CD14-positive monocyte (primary cell): ENCODE results near the gene CYREN. TPM values are rescaled to one million over a fixed set of nuclear protein-coding genes. Genes with fewer than 3 reads are reported as not detected.

Experiments
- DNase-seq, 3 donors: peaks; one replicate each; pipeline ENCODE4 v3.0.0-alpha.2; 2011 to 2022
- H2AFZ ChIP-seq: 2 replicates; pipeline ENCODE4 v1.6.0; 2012; ENCODE audit warnings: mild to moderate bottlenecking, low read depth, low read length, inconsistent platforms; ENCODE audit not compliant: insufficient read depth, poor library complexity, severe bottlenecking
- H3K27ac ChIP-seq, 2 donors: 1 replicate in 1 of 2; 2 replicates in 1 of 2; pipeline ENCODE4 v1.5.1; 2012 to 2013; ENCODE audit warnings: low read length in 2 of 2, control low read depth in 1 of 2, inconsistent platforms in 1 of 2, low read depth in 1 of 2, mild to moderate bottlenecking in 1 of 2
- H3K27me3 ChIP-seq, 2 donors: one replicate each; pipeline versions ENCODE4 v1.6.0 to v1.6.1; 2011 to 2013; ENCODE audit warnings: low read length in 2 of 2; ENCODE audit not compliant: control insufficient read depth in 2 of 2, insufficient read depth in 2 of 2
- H3K36me3 ChIP-seq, 2 donors: replicated peaks in 1 of 2; 1 replicate in 1 of 2; 2 replicates in 1 of 2; pipeline versions ENCODE4 v1.5.1 to v1.6.1; 2012 to 2013; ENCODE audit warnings: low read length in 2 of 2, control low read depth in 1 of 2, inconsistent platforms in 1 of 2, mild to moderate bottlenecking in 1 of 2; ENCODE audit not compliant: insufficient read depth in 2 of 2, control insufficient read depth in 1 of 2
- H3K4me1 ChIP-seq, 2 donors: 1 replicate in 1 of 2; 2 replicates in 1 of 2; pipeline versions ENCODE4 v1.5.1 to v1.6.1; 2012 to 2013; ENCODE audit warnings: low read length in 2 of 2, control low read depth in 1 of 2, inconsistent platforms in 1 of 2, mild to moderate bottlenecking in 1 of 2, moderate library complexity in 1 of 2; ENCODE audit not compliant: insufficient read depth in 2 of 2, control insufficient read depth in 1 of 2
- H3K4me2 ChIP-seq: replicated peaks from 2 replicates; pipeline ENCODE3; 2012; ENCODE audit warnings: low read length, moderate library complexity, mild to moderate bottlenecking; ENCODE audit not compliant: poor library complexity, severe bottlenecking; ENCODE audit errors: extremely low read depth
- H3K4me3 ChIP-seq, 3 experiments: fragments of 200-600 bp in 1 of 3; sonication (generic) in 1 of 3; replicated peaks in 1 of 3; 1 replicate in 2 of 3; 2 replicates in 1 of 3; pipeline ENCODE4 v1.5.1; 2011 to 2013; ENCODE audit warnings: low read length in 3 of 3, mild to moderate bottlenecking in 3 of 3, control low read depth in 2 of 3, low read depth in 2 of 3, inconsistent platforms in 1 of 3, moderate library complexity in 1 of 3
- H3K79me2 ChIP-seq: 2 replicates; pipeline ENCODE4 v1.6.0; 2012; ENCODE audit warnings: mild to moderate bottlenecking, control low read depth, inconsistent platforms, low read length, moderate library complexity; ENCODE audit not compliant: insufficient read depth
- H3K9ac ChIP-seq: 2 replicates; pipeline ENCODE4 v1.6.0; 2017; ENCODE audit warnings: low read length, mild to moderate bottlenecking; ENCODE audit not compliant: insufficient read depth, poor library complexity, severe bottlenecking
- H3K9me3 ChIP-seq, 2 donors: replicated peaks in 1 of 2; 1 replicate in 1 of 2; 2 replicates in 1 of 2; pipeline versions ENCODE4 v1.5.1 to v1.6.1; 2012 to 2013; ENCODE audit warnings: low read length in 2 of 2, control low read depth in 1 of 2; ENCODE audit not compliant: control insufficient read depth in 1 of 2, insufficient read depth in 1 of 2
- H4K20me1 ChIP-seq: 2 replicates; pipeline ENCODE4 v1.6.0; 2012; ENCODE audit warnings: mild to moderate bottlenecking, low read length, control low read depth, moderate library complexity; ENCODE audit not compliant: insufficient read depth
- H3K27ac Mint-ChIP-seq, 7 donors: one replicate each; pipeline ENCODE4 v1.8.0; 2020; ENCODE audit warnings: mild to moderate bottlenecking in 7 of 7, mixed read lengths in 7 of 7, moderate library complexity in 6 of 7, inconsistent platforms in 2 of 7
- H3K27me3 Mint-ChIP-seq, 3 donors: one replicate each; pipeline ENCODE4 v1.8.0; 2021 to 2022; ENCODE audit warnings: low read depth in 3 of 3, mild to moderate bottlenecking in 3 of 3, mixed read lengths in 3 of 3, moderate library complexity in 3 of 3, inconsistent platforms in 1 of 3
- H3K36me3 Mint-ChIP-seq, 2 donors: one replicate each; pipeline ENCODE4 v1.8.0; 2020; ENCODE audit warnings: mixed read lengths in 2 of 2, inconsistent platforms in 1 of 2, mild to moderate bottlenecking in 1 of 2
- H3K4me1 Mint-ChIP-seq: one replicate; pipeline ENCODE4 v1.8.0; 2020; ENCODE audit warnings: mild to moderate bottlenecking, mixed read lengths
- H3K4me3 Mint-ChIP-seq, 2 donors: one replicate each; pipeline ENCODE4 v1.8.0; 2020; ENCODE audit warnings: mild to moderate bottlenecking in 2 of 2, mixed read lengths in 2 of 2, moderate library complexity in 1 of 2
- H3K9me3 Mint-ChIP-seq, 7 donors: one replicate each; pipeline ENCODE4 v1.8.0; 2020 to 2022; ENCODE audit warnings: mixed read lengths in 7 of 7, mild to moderate bottlenecking in 6 of 7, moderate library complexity in 6 of 7, inconsistent platforms in 2 of 7
- WGBS: methylation state at CpG from one replicate; pipeline ENCODE4 v1.1.5; 2013; ENCODE audit warnings: missing lambda C conversion rate; ENCODE audit not compliant: insufficient coverage; 5-methylcytosine and 5-hydroxymethylcytosine counted together
- intact Hi-C, 2 donors: fragments of 100-400 bp; cut with micrococcal nuclease; formaldehyde crosslinking; loops; one replicate each; pipeline versions ENCODE4 v1.15.0 to v1.15.1; 2023
- polyA plus RNA-seq, 3 donors: library from polyadenylated mRNA; depleted of rRNA in 1 of 3; unstranded in 2 of 3; stranded (reverse) in 1 of 3; fragments of 300-500 nt in 2 of 3; fragments of >200 nt in 1 of 3; fragmentation: Illumina TruSeq in 2 of 3; gene quantifications; 1 replicate in 2 of 3; 2 replicates in 1 of 3; pipeline ENCODE4 v1.2.3, GENCODE V29; 2012 to 2021
- TF ChIP-seq, protein P1 (sequence below): fragments of 200-600 bp; IDR thresholded peaks from one replicate; pipeline ENCODE4 v1.8.0; 2022; ENCODE audit warnings: antibody characterized with exemption, mild to moderate bottlenecking

CYREN gene
- polyA plus RNA-seq, 3 donors: 20.6 to 47.4 (median 40.1) TPM

DNA sequence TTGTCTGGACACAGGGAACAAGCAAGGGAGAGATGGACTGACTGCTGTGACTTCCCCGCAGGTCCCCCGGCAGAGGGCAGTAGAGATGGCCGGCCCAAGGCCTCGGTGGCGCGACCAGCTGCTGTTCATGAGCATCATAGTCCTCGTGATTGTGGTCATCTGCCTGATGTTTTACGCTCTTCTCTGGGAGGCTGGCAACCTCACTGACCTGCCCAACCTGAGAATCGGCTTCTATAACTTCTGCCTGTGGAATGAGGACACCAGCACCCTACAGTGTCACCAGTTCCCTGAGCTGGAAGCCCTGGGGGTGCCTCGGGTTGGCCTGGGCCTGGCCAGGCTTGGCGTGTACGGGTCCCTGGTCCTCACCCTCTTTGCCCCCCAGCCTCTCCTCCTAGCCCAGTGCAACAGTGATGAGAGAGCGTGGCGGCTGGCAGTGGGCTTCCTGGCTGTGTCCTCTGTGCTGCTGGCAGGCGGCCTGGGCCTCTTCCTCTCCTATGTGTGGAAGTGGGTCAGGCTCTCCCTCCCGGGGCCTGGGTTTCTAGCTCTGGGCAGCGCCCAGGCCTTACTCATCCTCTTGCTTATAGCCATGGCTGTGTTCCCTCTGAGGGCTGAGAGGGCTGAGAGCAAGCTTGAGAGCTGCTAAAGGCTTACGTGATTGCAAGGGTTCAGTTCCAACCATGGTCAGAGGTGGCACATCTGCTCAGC lies 6.0 kb downstream of the CYREN start:
- Histone ChIP-seq H3K27ac (peak overlapping the region in 1 of 2 donors; percentile 87), H3K27me3 (no peaks in the 10 kb centered on the region), H3K9ac (no peak overlapping the region), H3K36me3 (peaks cover 33 to 48% of the 10 kb centered on the region in 2 donors), H2AFZ (no peak overlapping the region), H3K4me1 (peaks cover 61 to 76% of the 10 kb centered on the region in 2 donors), H3K4me3 (no peak overlapping the region), H3K79me2 (peaks cover 80% of the 10 kb centered on the region), H3K4me2 (no peak overlapping the region), H4K20me1 (peaks cover 60% of the 10 kb centered on the region), H3K9me3 (no peaks in the 10 kb centered on the region)
- no peak overlapping the region for H3K4me3 Mint-ChIP-seq
- DNase-seq: no peak
- intact Hi-C loops: loop anchor here in 1 of 2 donors (5.0 to 10.0 kb wide), 2 partner anchors 50 to 177 kb away; partner anchors contain the start of gene AGBL3
- peaks cover 76% of the 10 kb centered on the region for H3K4me1 Mint-ChIP-seq
- H3K36me3 Mint-ChIP-seq: peaks cover 58 to 67% of the 10 kb centered on the region in 2 donors
- WGBS: 88% methylated on average over 11 of the region's 18 CpGs
- H3K27me3 Mint-ChIP-seq: peaks cover 0 to 2% (median 0%) of the 10 kb centered on the region in 3 donors
- peaks cover 0 to 9% (median 4%) of the 10 kb centered on the region in 7 donors for H3K9me3 Mint-ChIP-seq
- peak overlapping the region in 4 of 7 donors; percentile 14 to 84 (median 74) for H3K27ac Mint-ChIP-seq
- TF ChIP-seq, protein P1, sequence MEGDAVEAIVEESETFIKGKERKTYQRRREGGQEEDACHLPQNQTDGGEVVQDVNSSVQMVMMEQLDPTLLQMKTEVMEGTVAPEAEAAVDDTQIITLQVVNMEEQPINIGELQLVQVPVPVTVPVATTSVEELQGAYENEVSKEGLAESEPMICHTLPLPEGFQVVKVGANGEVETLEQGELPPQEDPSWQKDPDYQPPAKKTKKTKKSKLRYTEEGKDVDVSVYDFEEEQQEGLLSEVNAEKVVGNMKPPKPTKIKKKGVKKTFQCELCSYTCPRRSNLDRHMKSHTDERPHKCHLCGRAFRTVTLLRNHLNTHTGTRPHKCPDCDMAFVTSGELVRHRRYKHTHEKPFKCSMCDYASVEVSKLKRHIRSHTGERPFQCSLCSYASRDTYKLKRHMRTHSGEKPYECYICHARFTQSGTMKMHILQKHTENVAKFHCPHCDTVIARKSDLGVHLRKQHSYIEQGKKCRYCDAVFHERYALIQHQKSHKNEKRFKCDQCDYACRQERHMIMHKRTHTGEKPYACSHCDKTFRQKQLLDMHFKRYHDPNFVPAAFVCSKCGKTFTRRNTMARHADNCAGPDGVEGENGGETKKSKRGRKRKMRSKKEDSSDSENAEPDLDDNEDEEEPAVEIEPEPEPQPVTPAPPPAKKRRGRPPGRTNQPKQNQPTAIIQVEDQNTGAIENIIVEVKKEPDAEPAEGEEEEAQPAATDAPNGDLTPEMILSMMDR: no peak

DNA sequence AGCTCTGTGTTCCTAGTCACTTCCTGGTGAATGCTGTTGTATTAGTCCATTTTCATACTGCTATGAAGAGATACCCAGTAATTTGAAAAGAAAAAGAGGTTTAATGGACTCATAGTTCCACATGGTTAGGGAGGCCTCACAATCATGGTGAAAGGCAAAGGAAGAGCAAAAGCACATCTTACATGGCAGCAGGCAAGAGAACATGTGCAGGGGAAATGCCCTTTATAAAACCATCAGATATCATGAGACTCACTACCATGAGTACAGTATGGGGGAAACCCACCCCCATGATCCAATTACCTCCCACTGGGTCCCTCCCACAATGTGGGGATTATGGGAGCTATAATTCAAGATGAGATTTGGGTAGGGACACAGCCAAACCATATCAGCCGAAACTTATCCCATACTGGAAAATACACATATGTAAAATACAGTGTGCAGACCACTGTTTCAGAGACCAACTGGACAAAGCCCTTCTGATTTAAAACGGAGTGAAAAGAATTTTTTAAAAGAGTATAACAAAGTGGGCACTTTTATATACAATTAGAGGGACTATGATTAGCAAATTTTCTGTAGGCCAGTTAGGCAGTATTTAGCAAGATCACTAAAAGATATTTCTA lies 8.0 kb downstream of the CYREN start:
- peaks cover 62% of the 10 kb centered on the region for H3K4me1 Mint-ChIP-seq

More for the DNA sequence above, 8.0 kb downstream of the CYREN start:
- H3K27me3 Mint-ChIP-seq: peaks cover 0 to 2% (median 0%) of the 10 kb centered on the region in 3 donors
- Histone ChIP-seq H3K27ac (peak overlapping the region in 1 of 2 donors; percentile 82), H3K79me2 (peaks cover 78% of the 10 kb centered on the region), H3K4me2 (no peak overlapping the region), H3K27me3 (no peaks in the 10 kb centered on the region), H4K20me1 (peaks cover 59% of the 10 kb centered on the region), H3K4me3 (no peak overlapping the region), H3K9ac (no peak overlapping the region), H3K36me3 (peaks cover 32 to 59% of the 10 kb centered on the region in 2 donors), H2AFZ (no peak overlapping the region), H3K9me3 (peaks cover under 1 to 2% of the 10 kb centered on the region in 2 donors), H3K4me1 (peaks cover 45 to 65% of the 10 kb centered on the region in 2 donors)
- peaks cover 61 to 70% of the 10 kb centered on the region in 2 donors for H3K36me3 Mint-ChIP-seq
- intact Hi-C loops: loop anchor here in 1 of 2 donors (10.0 kb wide), 1 partner anchor 48 kb away; no protein-coding TSS in a partner anchor
- TF ChIP-seq, protein P1: no peak
- H3K9me3 Mint-ChIP-seq: peaks cover 0 to 9% (median 4%) of the 10 kb centered on the region in 7 donors
- peak overlapping the region in 1 of 7 donors; percentile 15 for H3K27ac Mint-ChIP-seq
- DNase-seq: no peak
- H3K4me3 Mint-ChIP-seq: no peak overlapping the region
- no CpG with 5 or more reads among the region's 2 CpGs for WGBS
